Neutrophil (primary cell): ENCODE results near the gene CYB561D2.
"Not testable (repeated sequence)": the region's sequence is repeated elsewhere in the genome, so short reads cannot be mapped to it uniquely, and the experiment has no call there.

Experiments used
- H3K27ac ChIP-seq: fragments of 200-600 bp; sonication (generic); 2 replicates; pipeline ENCODE4 v1.5.1; 2016; ENCODE audit warnings: mild to moderate bottlenecking, moderate library complexity
- H3K27me3 ChIP-seq: fragments of 200-600 bp; sonication (generic); 2 replicates; pipeline ENCODE4 v1.6.0; 2016; ENCODE audit warnings: mild to moderate bottlenecking
- H3K36me3 ChIP-seq: fragments of 200-600 bp; sonication (generic); 2 replicates; pipeline ENCODE4 v1.5.1; 2017
- H3K4me1 ChIP-seq, 2 experiments: fragments of 200-600 bp in 1 of 2; sonication (generic) in 1 of 2; 1 replicate in 1 of 2; 2 replicates in 1 of 2; pipeline versions ENCODE4 v1.5.1 to v1.6.1; 2013 to 2016; ENCODE audit warnings: low read depth in 1 of 2, low read length in 1 of 2, mild to moderate bottlenecking in 1 of 2, moderate library complexity in 1 of 2; ENCODE audit not compliant: control insufficient read depth in 1 of 2, insufficient read depth in 1 of 2
- H3K4me3 ChIP-seq, 2 experiments: fragments of 200-600 bp in 1 of 2; sonication (generic) in 1 of 2; 1 replicate in 1 of 2; 2 replicates in 1 of 2; pipeline ENCODE4 v1.5.1; 2013 to 2016; ENCODE audit warnings: low read depth in 1 of 2, low read length in 1 of 2, mild to moderate bottlenecking in 1 of 2, moderate library complexity in 1 of 2
- H3K9me3 ChIP-seq: fragments of 200-600 bp; sonication (generic); 2 replicates; pipeline ENCODE4 v1.5.1; 2016
- TF ChIP-seq, protein P1 (sequence below): fragments of 200-600 bp; sonication (generic); IDR thresholded peaks from 2 replicates; pipeline ENCODE4 v1.5.1; 2016; ENCODE audit warnings: antibody characterized with exemption

The CYB561D2 gene, protein sequence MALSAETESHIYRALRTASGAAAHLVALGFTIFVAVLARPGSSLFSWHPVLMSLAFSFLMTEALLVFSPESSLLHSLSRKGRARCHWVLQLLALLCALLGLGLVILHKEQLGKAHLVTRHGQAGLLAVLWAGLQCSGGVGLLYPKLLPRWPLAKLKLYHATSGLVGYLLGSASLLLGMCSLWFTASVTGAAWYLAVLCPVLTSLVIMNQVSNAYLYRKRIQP

DNA sequence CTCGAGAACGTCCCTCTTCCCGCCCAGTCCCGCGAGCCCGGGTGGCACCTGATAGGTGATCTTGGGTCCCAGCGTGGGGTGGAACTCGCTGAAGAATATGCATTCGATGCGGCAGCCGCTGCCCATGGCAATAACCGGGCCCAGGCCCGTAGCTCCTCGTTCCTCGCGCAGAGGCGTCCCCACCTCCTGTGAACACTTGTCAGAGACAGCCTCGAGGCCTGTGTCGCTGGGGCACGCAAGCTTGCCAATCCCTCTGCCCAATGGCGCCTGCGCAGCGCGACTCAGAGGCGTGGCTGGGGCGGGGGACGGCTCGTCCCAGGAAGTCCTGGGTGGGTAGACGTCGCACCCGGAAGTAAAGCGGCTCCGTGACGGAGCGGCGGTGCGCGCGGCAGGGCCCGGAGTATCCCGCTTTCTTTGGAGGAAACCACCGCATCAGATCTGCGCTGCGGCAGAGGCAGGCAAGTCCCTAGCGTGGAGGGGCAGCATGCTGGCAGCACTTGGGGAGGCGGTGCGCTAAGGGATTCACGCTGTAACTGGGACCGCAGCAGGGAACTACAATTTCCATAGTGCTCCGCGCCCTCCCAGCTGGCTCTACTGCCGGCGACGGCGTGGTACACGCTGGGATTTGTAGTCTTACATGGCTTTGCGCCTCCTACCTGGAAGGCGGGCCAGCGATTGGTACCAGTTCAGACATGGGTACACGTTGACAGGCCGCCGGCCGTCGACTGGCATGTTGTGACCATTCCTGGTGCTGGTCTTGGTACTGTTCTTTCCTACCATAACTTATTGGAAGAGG is at the start of gene CYB561D2, which contains the start of gene NPRL2:
Gene CYB561D2 (plus strand): TSS at position 336 of the 796 bp plus-strand sequence. CDS start 572 bp downstream, outside the sequence.
Gene NPRL2 (minus strand): TSS at position 249 of the 796 bp plus-strand sequence. CDS start 123 bp downstream, at position 126.
- no peaks in the 10 kb centered on the region for H3K9me3 ChIP-seq
- TF ChIP-seq, protein P1, sequence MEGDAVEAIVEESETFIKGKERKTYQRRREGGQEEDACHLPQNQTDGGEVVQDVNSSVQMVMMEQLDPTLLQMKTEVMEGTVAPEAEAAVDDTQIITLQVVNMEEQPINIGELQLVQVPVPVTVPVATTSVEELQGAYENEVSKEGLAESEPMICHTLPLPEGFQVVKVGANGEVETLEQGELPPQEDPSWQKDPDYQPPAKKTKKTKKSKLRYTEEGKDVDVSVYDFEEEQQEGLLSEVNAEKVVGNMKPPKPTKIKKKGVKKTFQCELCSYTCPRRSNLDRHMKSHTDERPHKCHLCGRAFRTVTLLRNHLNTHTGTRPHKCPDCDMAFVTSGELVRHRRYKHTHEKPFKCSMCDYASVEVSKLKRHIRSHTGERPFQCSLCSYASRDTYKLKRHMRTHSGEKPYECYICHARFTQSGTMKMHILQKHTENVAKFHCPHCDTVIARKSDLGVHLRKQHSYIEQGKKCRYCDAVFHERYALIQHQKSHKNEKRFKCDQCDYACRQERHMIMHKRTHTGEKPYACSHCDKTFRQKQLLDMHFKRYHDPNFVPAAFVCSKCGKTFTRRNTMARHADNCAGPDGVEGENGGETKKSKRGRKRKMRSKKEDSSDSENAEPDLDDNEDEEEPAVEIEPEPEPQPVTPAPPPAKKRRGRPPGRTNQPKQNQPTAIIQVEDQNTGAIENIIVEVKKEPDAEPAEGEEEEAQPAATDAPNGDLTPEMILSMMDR: peak; percentile 33
- peak within 1 kb of the TSS; percentile 94 for H3K27ac ChIP-seq
- no peaks in the 10 kb centered on the region for H3K27me3 ChIP-seq
- peaks cover 33 to 34% of the 10 kb centered on the region in 2 experiments for H3K4me1 ChIP-seq
- peak within 1 kb of the TSS; percentile 84 to 85 for H3K4me3 ChIP-seq
- H3K36me3 ChIP-seq: peaks cover 51% of the 10 kb centered on the region

DNA sequence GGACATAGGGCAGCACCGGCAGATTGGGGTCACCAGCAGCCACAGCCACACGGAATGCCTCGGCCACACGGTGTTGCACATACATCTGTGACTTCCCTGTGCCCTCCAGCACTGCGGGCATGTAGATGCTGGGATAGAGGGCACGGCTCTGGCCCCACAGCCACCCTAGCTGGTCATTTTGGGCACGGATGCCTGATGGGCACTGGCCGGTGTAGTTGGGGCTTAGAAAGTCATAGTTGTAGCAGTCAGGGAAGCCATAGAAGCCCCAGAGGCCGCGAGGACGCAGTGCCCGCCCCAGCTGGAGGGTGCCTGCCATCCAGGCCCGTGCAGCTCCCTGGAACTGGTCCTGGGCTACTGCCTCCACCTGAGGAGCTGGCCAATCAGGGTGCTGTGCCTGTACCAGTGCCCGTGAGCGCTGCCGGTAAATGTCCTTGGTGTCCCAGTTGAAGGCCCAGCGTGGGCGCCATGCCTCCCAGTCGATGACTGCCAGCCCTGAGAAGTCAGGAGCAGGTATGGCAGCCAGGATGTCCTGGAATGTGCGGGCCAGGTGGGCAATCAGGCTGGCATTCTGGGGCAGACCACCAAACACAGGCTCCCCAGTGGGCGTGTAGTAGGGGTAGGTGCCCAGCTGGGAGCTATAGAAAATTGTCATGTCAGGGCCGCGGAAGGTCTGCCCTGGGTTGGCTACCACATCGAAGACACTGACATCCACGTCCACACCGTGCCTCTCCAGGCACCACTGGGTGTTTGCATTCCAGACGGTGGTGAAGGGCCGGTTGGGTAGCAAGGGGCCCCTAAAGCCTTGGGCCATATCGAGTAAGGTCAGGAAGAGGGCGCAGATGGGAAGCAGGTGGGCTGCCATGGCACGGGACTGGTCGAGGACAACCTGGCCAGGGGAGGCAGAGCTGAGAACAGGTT is 48.3 kb upstream of the CYB561D2 start:
- Histone ChIP-seq H3K27ac (no peak overlapping the region), H3K4me1 (peaks cover 34 to 37% of the 10 kb centered on the region in 2 experiments), H3K27me3 (no peaks in the 10 kb centered on the region), H3K36me3 (no peaks in the 10 kb centered on the region), H3K4me3 (no peak overlapping the region), H3K9me3 (no peaks in the 10 kb centered on the region)
- TF ChIP-seq, protein P1: no peak

DNA sequence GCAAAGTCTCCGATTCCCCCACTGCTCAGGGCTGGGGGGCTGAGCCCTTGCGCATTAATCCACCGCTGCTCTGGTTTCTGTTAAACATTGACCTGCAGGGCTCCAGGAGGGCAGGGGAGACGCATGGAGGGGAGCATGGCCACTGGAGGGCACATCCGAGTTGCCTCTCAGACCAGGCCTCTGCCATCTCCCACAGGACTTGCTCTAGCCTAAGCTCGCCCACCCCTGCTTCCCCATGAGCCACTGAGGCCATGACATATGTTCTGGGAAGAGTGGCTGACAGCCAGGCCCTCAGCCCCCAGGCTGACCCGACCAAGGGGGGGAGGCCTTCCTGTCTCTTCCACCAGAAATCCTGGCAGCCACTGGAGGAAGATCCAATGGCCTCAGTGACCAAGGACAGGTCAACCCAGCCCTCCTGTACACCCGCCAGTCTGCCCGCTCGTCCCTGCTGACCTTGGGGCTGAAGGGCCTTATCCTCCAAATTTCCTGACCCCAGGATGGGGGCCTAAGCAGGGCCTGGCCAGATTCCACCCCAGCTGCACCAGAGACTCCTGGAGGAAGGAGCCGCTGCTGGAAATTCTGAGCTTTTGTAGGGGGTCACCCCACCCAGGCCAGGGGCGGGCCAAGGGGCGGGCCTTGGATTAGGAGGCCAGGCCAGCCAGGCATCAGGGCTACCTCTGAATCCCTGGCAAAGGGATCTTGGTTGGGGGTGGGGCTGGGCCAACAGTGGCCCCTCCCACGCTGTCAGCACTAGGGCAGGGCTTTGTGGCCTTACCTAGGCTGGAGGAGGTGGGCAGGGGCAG is 47.4 kb upstream of the CYB561D2 start, which contains the start of gene HYAL1:
Gene HYAL1 (minus strand): TSS at position 562 of the 803 bp plus-strand sequence. CDS start 618 bp downstream, outside the sequence.
- Histone ChIP-seq H3K27me3 (no peaks in the 10 kb centered on the region), H3K36me3 (no peaks in the 10 kb centered on the region), H3K27ac (no peak within 1 kb of the TSS), H3K4me1 (peaks cover 26 to 28% of the 10 kb centered on the region in 2 experiments), H3K4me3 (no peak within 1 kb of the TSS), H3K9me3 (no peaks in the 10 kb centered on the region)
- TF ChIP-seq, protein P1: no peak

DNA sequence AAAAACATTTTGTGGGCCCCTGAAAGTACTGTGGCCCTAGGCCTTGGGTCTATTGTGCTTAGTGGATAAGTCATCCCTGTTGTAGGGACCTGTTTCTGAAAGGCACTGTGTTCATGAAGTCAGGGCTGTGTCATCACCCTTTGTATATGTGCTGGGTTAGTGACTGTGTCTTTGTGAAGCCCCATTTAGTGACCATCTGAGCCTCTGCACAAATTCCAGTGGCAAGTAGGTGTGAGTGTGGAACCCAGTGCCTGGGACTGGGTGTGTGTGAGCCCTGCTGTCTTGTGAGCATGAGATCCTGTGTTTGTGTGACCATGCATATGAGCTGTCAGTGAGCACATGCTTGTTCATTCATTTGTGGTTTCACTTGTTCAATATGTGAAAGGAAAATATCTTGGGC is 46.1 kb upstream of the CYB561D2 start:
- no peak overlapping the region for H3K4me3 ChIP-seq
- no peaks in the 10 kb centered on the region for H3K27me3 ChIP-seq
- peak overlapping the region; percentile 13 for H3K27ac ChIP-seq
- H3K9me3 ChIP-seq: no peaks in the 10 kb centered on the region
- peaks cover 16 to 17% of the 10 kb centered on the region in 2 experiments for H3K4me1 ChIP-seq
- TF ChIP-seq, protein P1: no peak
- no peaks in the 10 kb centered on the region for H3K36me3 ChIP-seq

DNA sequence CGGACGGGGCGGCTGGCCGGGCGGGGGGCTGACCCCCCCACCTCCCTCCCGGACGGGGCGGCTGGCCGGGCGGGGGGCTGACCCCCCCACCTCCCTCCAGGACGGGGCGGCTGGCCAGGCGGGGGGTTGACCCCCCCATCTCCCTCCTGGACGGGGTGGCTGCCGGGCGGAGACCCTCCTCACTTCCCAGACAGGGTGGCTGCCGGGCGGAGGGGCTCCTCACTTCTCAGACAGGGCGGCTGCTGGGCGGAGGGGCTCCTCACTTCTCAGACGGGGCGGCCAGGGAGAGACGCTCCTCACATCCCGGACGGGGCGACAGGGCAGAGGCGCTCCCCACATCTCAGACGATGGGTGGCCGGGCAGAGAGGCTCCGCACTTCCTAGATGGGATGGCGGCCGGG is 38.6 kb upstream of the CYB561D2 start:
- H3K36me3 ChIP-seq, H3K9me3 ChIP-seq, H3K27me3 ChIP-seq, H3K27ac ChIP-seq, H3K4me1 ChIP-seq, H3K4me3 ChIP-seq: not testable (repeated sequence)
